ENCODE data around the gene SMARCA2. TPM values are rescaled to one million over a fixed set of nuclear protein-coding genes. Genes with fewer than 3 reads are reported as not detected.

SMARCA2 gene
- total RNA-seq, 1 experiment from 2014 or later = 28.0 TPM

DNA sequence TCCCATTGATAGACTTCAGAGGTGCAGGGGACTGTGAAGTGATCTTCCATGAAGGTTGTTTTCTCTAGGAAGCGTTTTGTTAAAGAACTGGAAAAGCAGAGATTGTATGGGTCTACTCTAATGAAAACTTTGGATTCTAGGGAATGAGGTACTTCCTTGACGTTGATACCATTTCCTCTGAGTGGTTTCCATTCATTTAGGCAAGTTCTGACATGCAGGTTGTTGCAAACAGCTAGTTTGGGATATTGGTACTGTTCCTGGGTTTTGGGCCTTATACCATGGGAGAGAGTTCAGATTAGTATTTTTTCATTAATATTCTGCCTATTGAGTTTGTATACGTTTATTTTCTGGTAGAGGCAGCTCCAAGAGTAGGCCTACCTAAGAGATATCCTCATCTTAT lies 25.7 kb downstream of the SMARCA2 start:
- H3K36me3 ChIP-seq = peaks cover 4% of the 10 kb centered on the region; the same call in 1 of the 2 replicates
- H3K9me3 ChIP-seq (replicated peaks) = no peaks in the 10 kb centered on the region
- H3K4me3 ChIP-seq = no peak overlapping the region
- H3K4me1 ChIP-seq (replicated peaks) = no peaks in the 10 kb centered on the region
- no peaks in the 10 kb centered on the region for H3K27me3 ChIP-seq (replicated peaks)
- no peak for DNase-seq (ENCODE audit: low read depth in 1 of 2, low spot score in 2 of 2)
- H3K27ac ChIP-seq = no peak overlapping the region

DNA sequence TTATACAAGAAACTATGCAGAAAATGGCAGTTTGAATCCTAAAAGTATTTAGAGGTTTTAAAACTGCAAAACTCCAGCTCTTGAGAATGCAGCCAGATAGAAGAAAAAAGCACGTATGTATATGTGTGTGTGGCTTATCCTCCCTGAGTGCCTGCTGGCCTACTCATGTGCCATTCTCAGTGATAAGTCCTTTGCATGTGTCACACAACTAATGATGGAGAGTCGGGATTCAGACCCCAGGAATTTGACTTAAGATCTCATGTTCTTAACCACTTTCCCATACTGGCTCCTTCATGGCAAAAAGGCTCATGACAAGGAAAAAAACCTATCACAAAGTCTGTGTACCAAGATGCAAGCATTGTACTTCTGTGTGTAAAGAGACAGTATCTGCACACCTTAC lies 26.6 kb downstream of the SMARCA2 start:
- Histone ChIP-seq H3K36me3 (peaks cover 4% of the 10 kb centered on the region; the same call in 1 of the 2 replicates), H3K27ac (no peak overlapping the region), H3K4me1 (replicated peaks) (no peaks in the 10 kb centered on the region), H3K9me3 (replicated peaks) (no peaks in the 10 kb centered on the region), H3K4me3 (no peak overlapping the region), H3K27me3 (replicated peaks) (no peaks in the 10 kb centered on the region)
- DNase-seq (ENCODE audit: low read depth in 1 of 2, low spot score in 2 of 2) = no peak

DNA sequence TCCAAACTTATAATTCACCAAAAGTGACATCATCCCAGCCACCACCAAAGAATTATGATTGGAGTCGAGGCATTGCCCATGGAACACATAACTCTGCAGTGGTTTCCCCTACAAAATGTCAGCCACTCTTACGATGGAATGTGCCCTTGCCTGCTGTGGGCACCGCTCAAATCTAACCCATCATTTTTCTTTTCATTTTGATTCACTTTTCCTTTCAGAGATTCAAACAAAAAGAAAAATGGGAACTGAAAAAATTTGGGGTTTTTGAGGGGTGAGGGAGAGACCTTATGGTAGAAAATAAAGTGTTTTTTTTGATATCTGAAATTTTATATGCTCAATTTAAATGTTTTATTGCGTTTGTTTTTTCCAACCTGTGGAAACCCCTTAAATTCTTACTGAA lies 28.1 kb downstream of the SMARCA2 start:
- no peaks in the 10 kb centered on the region for H3K27me3 ChIP-seq (replicated peaks)

DNA sequence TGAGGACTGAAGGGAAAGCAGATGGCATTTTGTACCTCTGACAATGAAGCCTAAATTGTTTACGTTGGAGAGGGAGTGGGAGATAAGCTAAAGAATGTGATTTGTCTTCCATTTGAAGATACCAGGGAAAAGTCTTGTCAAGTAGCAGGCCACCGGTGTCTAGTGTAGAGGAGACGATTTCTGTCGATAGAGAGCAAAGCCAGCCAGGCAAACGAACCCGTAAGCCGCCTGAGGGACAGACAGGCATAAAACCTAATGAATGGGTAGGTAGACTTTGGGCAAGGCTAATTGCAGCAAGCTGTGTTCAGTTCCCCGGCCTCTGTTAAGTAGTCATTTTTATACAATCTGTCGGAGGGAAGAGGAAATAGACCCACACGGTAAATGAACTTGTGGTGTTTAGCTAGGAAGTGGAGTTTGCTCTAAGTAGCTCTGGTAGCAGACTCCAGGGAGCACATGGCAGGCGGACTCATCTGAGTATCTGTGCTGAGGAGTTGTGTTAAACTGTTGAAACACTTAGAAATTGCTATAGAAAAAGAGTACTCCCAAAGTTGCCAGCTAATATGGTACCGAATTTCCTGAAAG lies 28.8 kb downstream of the SMARCA2 start:
- no peaks in the 10 kb centered on the region for H3K4me1 ChIP-seq (replicated peaks)
- H3K27ac ChIP-seq = no peak overlapping the region
- no peak overlapping the region for H3K4me3 ChIP-seq
- peaks cover 4% of the 10 kb centered on the region; the same call in 1 of the 2 replicates for H3K36me3 ChIP-seq
- DNase-seq (ENCODE audit: low read depth in 1 of 2, low spot score in 2 of 2) = no peak
- H3K9me3 ChIP-seq (replicated peaks) = no peaks in the 10 kb centered on the region
- no peaks in the 10 kb centered on the region for H3K27me3 ChIP-seq (replicated peaks)

More for the DNA sequence above, 28.1 kb downstream of the SMARCA2 start:
- H3K27ac ChIP-seq = no peak overlapping the region
- H3K36me3 ChIP-seq = peaks cover 4% of the 10 kb centered on the region; the same call in 1 of the 2 replicates
- no peak for DNase-seq (ENCODE audit: low read depth in 1 of 2, low spot score in 2 of 2)
- H3K4me1 ChIP-seq (replicated peaks) = no peaks in the 10 kb centered on the region
- no peaks in the 10 kb centered on the region for H3K9me3 ChIP-seq (replicated peaks)
- H3K4me3 ChIP-seq = no peak overlapping the region

DNA sequence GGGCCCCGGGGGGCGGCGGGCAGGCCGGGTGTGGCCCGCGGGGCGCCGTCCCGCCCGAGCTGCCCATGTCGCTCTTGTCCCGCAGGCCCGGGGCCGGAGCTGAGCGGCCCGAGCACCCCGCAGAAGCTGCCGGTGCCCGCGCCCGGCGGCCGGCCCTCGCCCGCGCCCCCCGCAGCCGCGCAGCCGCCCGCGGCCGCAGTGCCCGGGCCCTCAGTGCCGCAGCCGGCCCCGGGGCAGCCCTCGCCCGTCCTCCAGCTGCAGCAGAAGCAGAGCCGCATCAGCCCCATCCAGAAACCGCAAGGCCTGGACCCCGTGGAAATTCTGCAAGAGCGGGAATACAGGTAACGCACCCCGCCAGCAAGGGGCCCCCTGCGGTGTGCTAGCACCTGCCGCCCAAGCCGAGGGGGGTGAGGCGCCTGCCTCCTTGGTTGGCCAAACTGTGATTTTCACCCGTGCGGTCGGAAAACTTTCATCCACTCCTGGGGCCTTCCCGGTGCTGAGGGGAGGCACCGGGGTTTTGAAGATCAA lies 32.1 kb downstream of the SMARCA2 start:
- Histone ChIP-seq H3K36me3 (no peaks in the 10 kb centered on the region), H3K27ac (no peak overlapping the region), H3K9me3 (replicated peaks) (no peaks in the 10 kb centered on the region), H3K27me3 (replicated peaks) (no peaks in the 10 kb centered on the region), H3K4me1 (replicated peaks) (no peaks in the 10 kb centered on the region; the same call in 1 of the 2 replicates), H3K4me3 (no peak overlapping the region)
- no peak for DNase-seq (ENCODE audit: low read depth in 1 of 2, low spot score in 2 of 2)

DNA sequence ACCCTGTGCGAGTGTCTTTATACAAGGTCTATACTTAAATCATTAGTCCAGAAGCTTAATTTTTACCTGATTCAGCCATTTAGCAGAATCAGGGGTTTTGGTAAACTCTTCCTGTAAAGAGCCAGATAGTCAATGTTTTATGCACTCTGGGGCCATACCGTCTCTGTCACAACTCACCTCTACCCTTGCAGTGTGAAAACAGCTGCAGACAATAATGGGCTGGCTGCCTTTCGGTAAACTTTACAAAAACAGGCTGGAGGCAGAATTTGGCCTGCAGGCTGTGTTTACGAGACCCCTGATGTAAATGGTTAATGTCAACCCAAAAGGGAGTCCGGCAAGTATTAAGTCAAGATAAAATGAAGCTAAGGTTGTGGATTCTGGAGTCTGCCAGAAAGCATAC lies 32.8 kb downstream of the SMARCA2 start:
- Histone ChIP-seq H3K27me3 (replicated peaks) (no peaks in the 10 kb centered on the region), H3K36me3 (no peaks in the 10 kb centered on the region), H3K4me1 (replicated peaks) (no peaks in the 10 kb centered on the region; the same call in 1 of the 2 replicates), H3K9me3 (replicated peaks) (no peaks in the 10 kb centered on the region), H3K27ac (no peak overlapping the region), H3K4me3 (no peak overlapping the region)
- DNase-seq (ENCODE audit: low read depth in 1 of 2, low spot score in 2 of 2) = no peak

DNA sequence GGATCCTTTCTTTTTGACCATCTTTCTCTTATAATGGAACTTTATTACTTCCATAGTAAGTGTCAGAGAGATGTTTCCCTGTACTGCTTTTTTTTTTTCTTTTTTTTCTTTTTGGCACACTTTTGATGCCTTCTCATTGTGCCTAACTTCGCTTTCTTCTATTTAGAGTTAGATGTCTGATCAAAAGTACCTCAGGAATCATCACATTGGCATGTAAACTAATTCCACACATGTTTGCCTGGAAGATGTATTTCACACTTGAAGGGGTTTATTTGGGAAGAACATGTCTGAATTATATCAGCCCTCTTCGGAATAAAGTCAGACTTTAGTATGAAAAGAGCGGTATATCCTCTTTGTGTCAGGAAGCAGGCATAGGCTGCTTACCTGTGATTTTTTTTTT lies 35.1 kb downstream of the SMARCA2 start:
- no peak overlapping the region for H3K4me3 ChIP-seq
- H3K4me1 ChIP-seq (replicated peaks) = peaks cover 4% of the 10 kb centered on the region
- no peaks in the 10 kb centered on the region for H3K27me3 ChIP-seq (replicated peaks)
- DNase-seq (ENCODE audit: low read depth in 1 of 2, low spot score in 2 of 2) = no peak
- no peaks in the 10 kb centered on the region for H3K9me3 ChIP-seq (replicated peaks)
- no peaks in the 10 kb centered on the region for H3K36me3 ChIP-seq
- no peak overlapping the region for H3K27ac ChIP-seq

DNA sequence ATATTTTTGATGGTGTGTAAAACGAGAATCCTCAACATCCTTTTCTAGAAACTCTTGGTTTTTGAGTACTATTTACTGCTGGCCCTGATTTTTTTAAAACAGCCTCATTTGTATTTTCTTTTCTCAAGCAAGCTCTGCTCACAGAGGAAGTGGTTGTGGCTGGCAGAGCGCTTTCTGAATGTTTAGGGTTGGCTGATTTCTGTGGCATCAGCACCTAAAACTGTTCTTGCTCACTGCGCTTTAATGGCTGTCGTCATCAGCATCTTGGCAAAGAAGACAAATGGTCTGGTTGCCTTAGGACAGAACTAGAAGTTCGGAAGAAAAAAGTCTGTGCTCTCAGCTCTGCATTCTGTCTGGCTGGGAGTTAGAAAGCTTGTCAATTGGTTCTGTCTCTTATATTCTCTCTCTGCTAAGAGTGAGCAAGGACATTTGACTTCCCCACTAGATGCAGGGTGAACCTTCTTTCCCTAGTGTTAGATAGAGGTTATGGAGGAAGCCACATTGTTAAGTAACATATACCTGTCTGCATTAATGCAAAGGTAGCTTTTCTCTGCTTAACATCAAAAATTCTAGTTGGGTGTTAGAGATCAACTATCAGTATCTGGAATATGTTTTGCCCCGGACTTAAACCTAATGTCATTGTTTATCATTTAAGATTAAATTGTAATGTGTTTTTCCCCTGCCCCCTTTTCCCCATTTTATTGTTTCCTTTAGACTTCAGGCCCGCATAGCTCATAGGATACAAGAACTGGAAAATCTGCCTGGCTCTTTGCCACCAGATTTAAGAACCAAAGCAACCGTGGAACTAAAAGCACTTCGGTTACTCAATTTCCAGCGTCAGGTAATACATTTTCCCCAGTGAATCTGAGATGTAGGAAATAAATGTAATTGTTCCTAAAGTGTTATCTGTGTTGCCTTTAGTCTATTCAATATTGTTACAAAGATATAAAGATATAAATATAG lies 39.0 kb downstream of the SMARCA2 start:
- no peak for DNase-seq (ENCODE audit: low read depth in 1 of 2, low spot score in 2 of 2)
- peaks cover 10% of the 10 kb centered on the region for H3K4me1 ChIP-seq (replicated peaks)
- H3K4me3 ChIP-seq = no peak overlapping the region
- H3K27me3 ChIP-seq (replicated peaks) = no peaks in the 10 kb centered on the region
- H3K27ac ChIP-seq = no peak overlapping the region
- no peaks in the 10 kb centered on the region for H3K9me3 ChIP-seq (replicated peaks)
- H3K36me3 ChIP-seq = 0 out of 2 replicates have a peak, but pooled peaks cover 4% of the 10 kb centered on the region

DNA sequence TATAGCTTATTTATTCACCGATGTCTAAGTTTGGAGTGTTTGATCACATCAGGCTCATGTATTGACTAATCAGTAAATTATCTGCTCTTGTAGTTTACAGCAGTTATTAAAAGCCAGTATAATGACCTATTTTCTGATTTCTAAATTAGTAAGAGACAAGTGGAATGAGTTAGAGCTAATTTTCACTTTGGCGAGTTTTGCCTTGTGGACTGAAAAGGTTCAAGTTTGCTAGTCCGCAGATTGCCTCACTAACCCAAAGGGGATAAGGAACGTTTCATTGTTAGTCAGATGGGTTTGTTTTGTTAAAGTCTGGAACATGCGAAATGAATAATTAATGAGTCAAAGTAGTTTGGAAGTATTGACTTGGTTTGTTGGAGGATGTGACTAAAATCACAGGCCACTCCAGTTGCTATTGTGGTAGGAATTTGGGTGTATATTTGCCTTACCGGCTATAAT lies 40.1 kb downstream of the SMARCA2 start:
- Histone ChIP-seq H3K27ac (no peak overlapping the region), H3K36me3 (0 out of 2 replicates have a peak, but pooled peaks cover 4% of the 10 kb centered on the region), H3K27me3 (replicated peaks) (no peaks in the 10 kb centered on the region), H3K4me3 (no peak overlapping the region), H3K4me1 (replicated peaks) (peaks cover 12% of the 10 kb centered on the region), H3K9me3 (replicated peaks) (no peaks in the 10 kb centered on the region)
- no peak for DNase-seq (ENCODE audit: low read depth in 1 of 2, low spot score in 2 of 2)

DNA sequence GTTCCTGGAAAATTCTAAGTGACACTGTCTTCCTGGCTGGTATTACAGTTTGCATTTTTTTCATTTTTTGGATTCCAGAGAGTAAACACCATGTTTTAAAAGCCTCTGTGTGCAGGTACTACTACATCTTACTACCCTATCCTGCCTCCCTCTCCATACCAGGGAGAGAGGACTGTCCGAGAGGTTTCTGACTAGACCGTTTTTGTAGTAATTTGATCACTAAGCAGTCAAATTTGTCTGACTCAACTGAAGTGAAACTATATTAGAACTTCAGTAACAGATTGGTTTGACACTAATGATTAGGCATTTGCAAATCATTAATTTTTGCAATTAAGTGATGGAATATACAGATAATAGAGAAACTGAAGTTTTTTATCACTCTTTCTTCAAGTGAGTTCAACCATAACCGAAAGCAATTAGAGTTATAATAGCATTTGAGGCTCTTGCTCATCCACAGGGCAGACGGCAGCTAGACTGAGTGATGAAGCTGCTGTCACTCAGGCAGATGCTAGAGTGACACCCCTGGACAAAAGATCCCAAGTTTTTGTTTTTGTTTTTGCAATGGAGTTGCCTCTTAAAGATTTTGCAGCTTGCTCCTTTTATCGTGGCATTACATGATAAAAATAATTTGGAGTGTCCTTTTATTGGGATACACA lies 44.3 kb downstream of the SMARCA2 start:
- H3K4me3 ChIP-seq = no peak overlapping the region
- H3K27me3 ChIP-seq (replicated peaks) = no peaks in the 10 kb centered on the region
- 0 out of 2 replicates have a peak, but pooled peaks cover 4% of the 10 kb centered on the region for H3K36me3 ChIP-seq
- no peak overlapping the region for H3K27ac ChIP-seq
- no peak for DNase-seq (ENCODE audit: low read depth in 1 of 2, low spot score in 2 of 2)
- no peaks in the 10 kb centered on the region for H3K9me3 ChIP-seq (replicated peaks)
- peaks cover 12% of the 10 kb centered on the region; the same call in 1 of the 2 replicates for H3K4me1 ChIP-seq (replicated peaks)

DNA sequence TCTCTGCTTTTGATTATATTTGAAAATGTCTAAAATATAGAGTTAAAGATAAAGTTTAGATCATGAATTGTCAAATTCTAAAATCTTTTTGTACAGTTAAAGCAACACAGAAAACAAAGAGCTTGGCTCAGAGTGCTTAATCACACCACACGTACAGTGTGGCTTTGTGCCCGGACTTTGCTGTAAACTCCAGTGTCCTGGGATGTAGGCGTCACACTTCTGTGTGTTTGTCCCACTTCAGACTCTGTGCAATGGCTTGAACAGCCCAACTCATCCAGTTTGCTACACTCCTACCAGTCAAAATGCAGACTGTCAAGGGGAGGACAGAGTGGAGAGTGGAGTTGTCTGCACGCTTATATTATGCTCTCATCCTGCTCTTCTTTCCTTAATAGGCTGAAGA lies 45.3 kb downstream of the SMARCA2 start:
- Histone ChIP-seq H3K9me3 (replicated peaks) (no peaks in the 10 kb centered on the region), H3K4me1 (replicated peaks) (peaks cover 7% of the 10 kb centered on the region; the same call in 1 of the 2 replicates), H3K27ac (no peak overlapping the region), H3K36me3 (0 out of 2 replicates have a peak, but pooled peaks cover 4% of the 10 kb centered on the region), H3K27me3 (replicated peaks) (no peaks in the 10 kb centered on the region), H3K4me3 (no peak overlapping the region)
- DNase-seq (ENCODE audit: low read depth in 1 of 2, low spot score in 2 of 2) = no peak

DNA sequence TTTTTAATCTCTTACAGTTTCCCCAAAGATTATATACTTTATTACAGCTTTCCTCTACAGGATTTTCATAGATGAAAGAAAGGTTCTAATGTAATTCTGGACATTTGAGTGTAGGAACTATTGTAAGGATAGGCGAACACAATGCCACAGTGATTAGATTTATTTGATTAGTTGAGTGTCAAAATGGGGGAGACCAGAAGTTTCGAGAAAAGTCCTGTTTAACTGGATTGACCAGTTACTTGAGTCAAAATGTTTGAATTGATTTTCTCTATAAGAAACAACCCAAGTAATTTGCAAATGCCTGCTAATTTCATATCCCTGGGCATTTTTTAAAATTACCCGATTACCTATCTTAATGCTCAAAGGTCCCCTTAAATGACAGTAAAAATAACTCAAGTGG lies 50.6 kb downstream of the SMARCA2 start:
- no peak overlapping the region for H3K4me3 ChIP-seq
- no peak for DNase-seq (ENCODE audit: low read depth in 1 of 2, low spot score in 2 of 2)

More for the DNA sequence above, 50.6 kb downstream of the SMARCA2 start:
- Histone ChIP-seq H3K36me3 (no peaks in the 10 kb centered on the region), H3K4me1 (replicated peaks) (peaks cover 6% of the 10 kb centered on the region; the same call in 1 of the 2 replicates), H3K27ac (no peak overlapping the region), H3K9me3 (replicated peaks) (no peaks in the 10 kb centered on the region), H3K27me3 (replicated peaks) (no peaks in the 10 kb centered on the region)

Data from SJSA1 (cell line).